ENCODE results near the gene HMCN1.
"Not testable (repeated sequence)": the region's sequence is repeated elsewhere in the genome, so short reads cannot be mapped to it uniquely, and the experiment has no call there.

Gene HMCN1

DNA sequence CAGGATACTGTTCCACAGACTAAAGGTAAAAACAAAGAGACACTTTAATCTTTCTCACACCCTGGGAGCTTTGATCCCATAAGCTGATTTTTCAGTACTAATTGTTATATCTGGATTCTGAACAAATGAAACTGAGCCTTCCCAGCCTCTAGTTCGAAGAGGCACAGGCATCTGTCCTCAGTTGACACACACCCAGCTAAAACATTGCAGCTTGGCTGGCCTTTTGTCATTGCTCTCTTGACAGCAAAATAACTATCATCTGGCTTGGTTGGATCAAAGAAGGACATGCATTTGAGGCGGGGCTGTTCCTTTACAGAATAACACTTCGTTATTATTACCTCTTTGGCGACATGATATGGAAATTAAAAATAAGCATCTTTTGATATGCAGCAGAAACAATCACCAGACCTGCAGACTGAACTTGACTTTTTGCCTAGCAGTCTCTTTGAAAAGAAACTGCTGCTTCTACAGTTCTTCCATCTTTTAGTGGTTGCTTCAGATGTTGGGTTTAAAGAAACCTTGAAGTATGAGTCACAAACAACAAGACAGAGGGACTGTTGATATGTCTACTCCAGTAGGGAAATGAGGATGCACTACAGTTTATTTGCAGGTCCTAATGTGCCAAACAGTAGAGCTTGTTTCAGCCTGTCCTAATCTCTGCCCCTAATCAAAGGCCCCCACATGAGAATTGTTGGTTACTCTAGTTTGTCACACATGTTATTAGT lies 474.4 kb downstream of the HMCN1 start:
- Histone ChIP-seq H3K4me3 (ENCODE audit: insufficient read length, low read depth) (no peak overlapping the region), H3K9ac (ENCODE audit: insufficient read length, low read depth) (no peak overlapping the region), H3K4me1 (ENCODE audit: insufficient read depth, insufficient read length) (no peaks in the 10 kb centered on the region), H3K27me3 (ENCODE audit: insufficient read depth, insufficient read length) (no peaks in the 10 kb centered on the region), H3K36me3 (ENCODE audit: insufficient read depth, insufficient read length, low read length) (no peaks in the 10 kb centered on the region), H3K9me3 (ENCODE audit: insufficient read depth, low read length) (0 out of 2 replicates have a peak, but pooled peaks cover 7% of the 10 kb centered on the region)
- no peak for DNase-seq (ENCODE audit: low read depth, low spot score)
- no peak for TF ChIP-seq YY1 (IDR thresholded peaks at IDR 0.05; ENCODE audit: insufficient read depth, insufficient read length)
- TF ChIP-seq SUZ12 (IDR thresholded peaks at IDR 0.05; ENCODE audit: extremely low read depth, insufficient read depth, insufficient read length) = no peak
- TF ChIP-seq ZNF274 (IDR thresholded peaks at IDR 0.05; ENCODE audit: low read depth, low read length) = no peak

DNA sequence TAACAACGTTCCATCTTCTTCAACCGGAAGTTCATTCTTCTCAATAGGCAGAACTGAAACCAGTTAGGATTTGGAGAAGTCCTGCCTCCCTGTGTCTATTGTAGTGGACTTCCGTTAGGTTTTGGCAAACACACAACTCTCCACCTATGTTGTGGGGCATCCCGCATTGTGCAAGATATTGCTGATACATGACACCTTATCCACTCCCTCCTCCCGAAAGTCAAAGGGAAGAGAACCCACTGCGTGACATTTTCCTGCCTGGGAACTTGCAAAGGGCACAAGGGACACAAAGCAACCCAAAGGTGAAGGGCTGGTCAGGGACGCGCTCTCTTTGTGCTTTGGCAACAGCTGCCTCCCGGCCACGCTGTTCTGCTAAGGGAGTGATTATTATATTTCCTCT lies 476.1 kb downstream of the HMCN1 start:
- no peaks in the 10 kb centered on the region for H3K36me3 ChIP-seq (ENCODE audit: insufficient read depth, insufficient read length, low read length)
- no peak overlapping the region for H3K4me3 ChIP-seq (ENCODE audit: insufficient read length, low read depth)
- H3K9ac ChIP-seq (ENCODE audit: insufficient read length, low read depth) = no peak overlapping the region
- 0 out of 2 replicates have a peak, but pooled peaks cover 7% of the 10 kb centered on the region for H3K9me3 ChIP-seq (ENCODE audit: insufficient read depth, low read length)
- no peaks in the 10 kb centered on the region for H3K27me3 ChIP-seq (ENCODE audit: insufficient read depth, insufficient read length)
- H3K4me1 ChIP-seq (ENCODE audit: insufficient read depth, insufficient read length) = no peaks in the 10 kb centered on the region
- DNase-seq (ENCODE audit: low read depth, low spot score) = no peak
- no peak for TF ChIP-seq ZNF274 (IDR thresholded peaks at IDR 0.05; ENCODE audit: low read depth, low read length)

GRCh38 chr1:186211583-186211982 lies 477.4 kb downstream of the HMCN1 start:
- H3K4me3 ChIP-seq (ENCODE audit: insufficient read length, low read depth); DNase-seq (ENCODE audit: low read depth, low spot score); H3K9me3 ChIP-seq (ENCODE audit: insufficient read depth, low read length); H3K4me1 ChIP-seq (ENCODE audit: insufficient read depth, insufficient read length); H3K9ac ChIP-seq (ENCODE audit: insufficient read length, low read depth); H3K36me3 ChIP-seq (ENCODE audit: insufficient read depth, insufficient read length, low read length); H3K27me3 ChIP-seq (ENCODE audit: insufficient read depth, insufficient read length): not testable (repeated sequence)

DNA sequence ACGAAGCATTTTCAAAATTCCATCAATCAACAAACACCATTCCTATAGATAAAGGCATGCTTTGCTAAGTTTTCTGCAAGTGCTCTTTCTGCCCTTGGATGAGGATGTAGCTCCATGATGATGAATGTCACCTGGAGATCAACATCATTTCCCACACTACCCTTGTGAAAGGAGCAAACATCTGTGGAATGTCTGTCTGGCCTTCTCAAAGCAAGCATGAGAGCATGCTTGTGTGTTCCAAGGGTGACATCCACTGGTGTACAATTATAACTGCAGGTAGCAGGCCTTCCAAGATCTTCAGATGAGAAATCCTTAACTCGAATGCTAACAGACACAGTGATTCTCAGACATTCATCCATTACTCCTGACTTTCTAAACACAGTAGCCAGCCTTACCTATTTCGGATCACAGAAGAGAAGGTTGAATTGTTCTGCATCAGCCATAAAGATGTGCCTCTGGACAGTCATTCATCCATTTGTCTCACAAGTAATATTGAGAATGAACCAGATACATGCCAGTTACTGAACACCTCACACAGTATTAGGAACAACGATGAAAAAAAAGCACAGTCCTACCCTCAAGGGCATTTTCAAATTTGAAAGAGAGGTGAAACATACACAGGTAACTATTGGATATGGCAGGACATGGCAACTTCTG lies 478.5 kb downstream of the HMCN1 start:
- Histone ChIP-seq H3K36me3 (ENCODE audit: insufficient read depth, insufficient read length, low read length) (no peaks in the 10 kb centered on the region), H3K4me1 (ENCODE audit: insufficient read depth, insufficient read length) (no peaks in the 10 kb centered on the region), H3K9me3 (ENCODE audit: insufficient read depth, low read length) (no peaks in the 10 kb centered on the region), H3K4me3 (ENCODE audit: insufficient read length, low read depth) (no peak overlapping the region), H3K9ac (ENCODE audit: insufficient read length, low read depth) (no peak overlapping the region), H3K27me3 (ENCODE audit: insufficient read depth, insufficient read length) (no peaks in the 10 kb centered on the region)
- TF ChIP-seq ZNF274 (IDR thresholded peaks at IDR 0.05; ENCODE audit: low read depth, low read length) (no peak), SUZ12 (IDR thresholded peaks at IDR 0.05; ENCODE audit: extremely low read depth, insufficient read depth, insufficient read length) (no peak), YY1 (IDR thresholded peaks at IDR 0.05; ENCODE audit: insufficient read depth, insufficient read length) (no peak)
- DNase-seq (ENCODE audit: low read depth, low spot score) = peak; percentile 96

DNA sequence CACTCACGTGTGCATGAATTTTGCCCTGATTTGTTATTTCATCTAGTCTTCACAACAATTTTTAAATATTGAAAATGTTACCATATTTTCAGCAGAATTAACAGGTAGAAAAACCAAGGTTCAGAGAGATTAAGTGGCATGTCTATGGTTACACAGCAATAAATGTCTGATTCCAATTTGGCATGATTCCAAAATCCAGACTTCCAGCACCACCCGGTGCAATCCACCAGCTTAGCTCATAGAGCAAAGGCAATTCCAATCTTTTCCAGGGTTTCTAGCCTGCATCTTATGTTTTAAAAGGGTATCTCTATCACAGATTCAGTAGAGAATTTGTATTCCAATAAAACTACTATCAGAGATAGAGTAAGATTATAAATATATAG lies 479.0 kb downstream of the HMCN1 start:
- Histone ChIP-seq H3K4me1 (ENCODE audit: insufficient read depth, insufficient read length) (no peaks in the 10 kb centered on the region), H3K9ac (ENCODE audit: insufficient read length, low read depth) (no peak overlapping the region), H3K9me3 (ENCODE audit: insufficient read depth, low read length) (no peaks in the 10 kb centered on the region), H3K36me3 (ENCODE audit: insufficient read depth, insufficient read length, low read length) (no peaks in the 10 kb centered on the region), H3K4me3 (ENCODE audit: insufficient read length, low read depth) (no peak overlapping the region), H3K27me3 (ENCODE audit: insufficient read depth, insufficient read length) (no peaks in the 10 kb centered on the region)
- TF ChIP-seq ZNF274 (IDR thresholded peaks at IDR 0.05; ENCODE audit: low read depth, low read length) = no peak
- TF ChIP-seq SUZ12 (IDR thresholded peaks at IDR 0.05; ENCODE audit: extremely low read depth, insufficient read depth, insufficient read length) = no peak
- no peak for TF ChIP-seq YY1 (IDR thresholded peaks at IDR 0.05; ENCODE audit: insufficient read depth, insufficient read length)
- no peak for DNase-seq (ENCODE audit: low read depth, low spot score)

GRCh38 chr1:186214791-186215190 lies 480.6 kb downstream of the HMCN1 start:
- no peak for DNase-seq (ENCODE audit: low read depth, low spot score)
- Histone ChIP-seq H3K27me3 (ENCODE audit: insufficient read depth, insufficient read length) (no peaks in the 10 kb centered on the region), H3K4me1 (ENCODE audit: insufficient read depth, insufficient read length) (no peaks in the 10 kb centered on the region), H3K9me3 (ENCODE audit: insufficient read depth, low read length) (no peaks in the 10 kb centered on the region), H3K9ac (ENCODE audit: insufficient read length, low read depth) (no peak overlapping the region), H3K4me3 (ENCODE audit: insufficient read length, low read depth) (no peak overlapping the region), H3K36me3 (ENCODE audit: insufficient read depth, insufficient read length, low read length) (no peaks in the 10 kb centered on the region)
- TF ChIP-seq ZNF274 (IDR thresholded peaks at IDR 0.05; ENCODE audit: low read depth, low read length) (no peak), SUZ12 (IDR thresholded peaks at IDR 0.05; ENCODE audit: extremely low read depth, insufficient read depth, insufficient read length) (no peak), YY1 (IDR thresholded peaks at IDR 0.05; ENCODE audit: insufficient read depth, insufficient read length) (no peak)

DNA sequence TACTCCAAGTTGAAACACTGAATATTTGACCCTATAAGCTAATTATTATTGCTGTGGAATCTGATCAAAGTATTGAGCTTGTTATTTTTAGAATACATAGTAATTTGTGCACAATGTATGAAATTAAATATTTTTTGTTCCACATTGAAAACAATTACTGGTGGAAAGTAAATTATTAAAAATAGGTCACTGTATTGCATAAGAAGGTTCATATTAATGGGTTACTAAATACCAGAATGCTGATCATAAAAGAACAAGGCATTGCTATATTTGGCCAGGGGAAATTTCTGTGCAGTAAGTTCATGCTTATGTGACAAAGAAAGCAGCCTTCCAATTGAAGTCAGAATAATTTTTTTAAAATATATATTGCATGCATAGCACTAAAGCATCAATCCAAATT lies 481.4 kb downstream of the HMCN1 start:
- Histone ChIP-seq H3K4me1 (ENCODE audit: insufficient read depth, insufficient read length) (no peaks in the 10 kb centered on the region), H3K9ac (ENCODE audit: insufficient read length, low read depth) (no peak overlapping the region), H3K9me3 (ENCODE audit: insufficient read depth, low read length) (no peaks in the 10 kb centered on the region), H3K4me3 (ENCODE audit: insufficient read length, low read depth) (no peak overlapping the region), H3K36me3 (ENCODE audit: insufficient read depth, insufficient read length, low read length) (no peaks in the 10 kb centered on the region), H3K27me3 (ENCODE audit: insufficient read depth, insufficient read length) (no peaks in the 10 kb centered on the region)
- no peak for DNase-seq (ENCODE audit: low read depth, low spot score)
- TF ChIP-seq SUZ12 (IDR thresholded peaks at IDR 0.05; ENCODE audit: extremely low read depth, insufficient read depth, insufficient read length) (no peak), ZNF274 (IDR thresholded peaks at IDR 0.05; ENCODE audit: low read depth, low read length) (no peak), YY1 (IDR thresholded peaks at IDR 0.05; ENCODE audit: insufficient read depth, insufficient read length) (no peak)

All from NT2/D1 (cell line).